HG02840 (cell line): Measurements from ENCODE around the gene GPR52.

Experiments
- ATAC-seq: cut with Tn5 transposase; IDR thresholded peaks from one replicate; pipeline ENCODE4 v1.9.1; 2021; ENCODE audit warnings: mild to moderate bottlenecking, moderate library complexity, moderate number of reproducible peaks; ENCODE audit not compliant: unreplicated experiment, low FRiP score

The GPR52 gene

GRCh38 chr1:174465855-174466254, 18.1 kb downstream of the GPR52 start:
- no peak for ATAC-seq

GRCh38 chr1:174466607-174467006, 18.8 kb downstream of the GPR52 start:
- no peak for ATAC-seq

GRCh38 chr1:174469052-174469451, 21.3 kb downstream of the GPR52 start:
- ATAC-seq, result no peak

GRCh38 chr1:174469687-174470086, 21.9 kb downstream of the GPR52 start:
- ATAC-seq, result no peak

- ATAC-seq, result no peak
These were observed 31.5 kb downstream of the GPR52 start for GRCh38 chr1:174479281-174479680.

- no peak for ATAC-seq
These were observed 32.6 kb downstream of the GPR52 start for GRCh38 chr1:174480324-174480723.

- no peak for ATAC-seq
These were observed 43.8 kb downstream of the GPR52 start for GRCh38 chr1:174491606-174492005.

- ATAC-seq, result no peak
These were observed 49.7 kb downstream of the GPR52 start for GRCh38 chr1:174497478-174497877.
